Measurements from ENCODE around the gene BBOF1.

BBOF1 gene

GRCh38 chr14:74085828-74086227, 66.7 kb downstream of the BBOF1 start:
- peaks cover 15% of the 10 kb centered on the region for H3K79me1 ChIP-seq (replicated peaks; ENCODE audit: low read length, poor library complexity, severe bottlenecking)
- no CpG with 5 or more reads among the region's 1 CpG for WGBS
- no peaks in the 10 kb centered on the region for H3K9me3 ChIP-seq (ENCODE audit: control insufficient read depth, low read length)
- no peak overlapping the region for H2BK15ac ChIP-seq (ENCODE audit: low read depth, poor library complexity, severe bottlenecking)
- no peaks in the 10 kb centered on the region for H3K27me3 ChIP-seq (ENCODE audit: control insufficient read depth in 1 of 2, insufficient read depth in 1 of 2, low read length in 2 of 2)
- H2BK120ac ChIP-seq (ENCODE audit: low read depth, low read length): no peak overlapping the region
- H3K4me3 ChIP-seq (ENCODE audit: insufficient read depth in 1 of 2, low read depth in 1 of 2, low read length in 2 of 2): peak overlapping the region in 1 of 2 experiments; percentile 94
- peaks cover 0 to under 1% of the 10 kb centered on the region in 2 experiments for H3K36me3 ChIP-seq (ENCODE audit: control insufficient read depth in 1 of 2, insufficient read depth in 2 of 2, low read depth in 1 of 2, low read length in 2 of 2)
- H2AFZ ChIP-seq (ENCODE audit: low read depth, low read length): no peak overlapping the region
- no peak for DNase-seq
- no peak overlapping the region for H3K18ac ChIP-seq (ENCODE audit: low read depth in 1 of 2, low read length in 2 of 2)
- H2BK12ac ChIP-seq (ENCODE audit: low read length in 2 of 2): no peak overlapping the region
- H3K14ac ChIP-seq (ENCODE audit: low read length in 2 of 2): no peak overlapping the region
- H2AK5ac ChIP-seq (ENCODE audit: low read length, severe bottlenecking): no peak overlapping the region
- no peak overlapping the region for H4K8ac ChIP-seq (ENCODE audit: low read length)
- peaks cover 4% of the 10 kb centered on the region for H3K4me1 ChIP-seq (ENCODE audit: control insufficient read depth, insufficient read depth, low read depth, low read length)
- H3K23ac ChIP-seq (ENCODE audit: low read length in 2 of 2): no peak overlapping the region
- H3K4me2 ChIP-seq (ENCODE audit: low read length, poor library complexity, severe bottlenecking): no peak overlapping the region
- peak overlapping the region; percentile 95 for H3K9ac ChIP-seq (ENCODE audit: low read length)
- no peak overlapping the region for H3K27ac ChIP-seq (ENCODE audit: low read length, poor library complexity, severe bottlenecking)
- no peak overlapping the region for H4K91ac ChIP-seq (ENCODE audit: low read length)
- H3K4ac ChIP-seq (ENCODE audit: low read depth in 1 of 2, low read length in 2 of 2): no peak overlapping the region
- no peak overlapping the region for H2BK5ac ChIP-seq (ENCODE audit: low read depth, low read length, poor library complexity, severe bottlenecking)

DNA sequence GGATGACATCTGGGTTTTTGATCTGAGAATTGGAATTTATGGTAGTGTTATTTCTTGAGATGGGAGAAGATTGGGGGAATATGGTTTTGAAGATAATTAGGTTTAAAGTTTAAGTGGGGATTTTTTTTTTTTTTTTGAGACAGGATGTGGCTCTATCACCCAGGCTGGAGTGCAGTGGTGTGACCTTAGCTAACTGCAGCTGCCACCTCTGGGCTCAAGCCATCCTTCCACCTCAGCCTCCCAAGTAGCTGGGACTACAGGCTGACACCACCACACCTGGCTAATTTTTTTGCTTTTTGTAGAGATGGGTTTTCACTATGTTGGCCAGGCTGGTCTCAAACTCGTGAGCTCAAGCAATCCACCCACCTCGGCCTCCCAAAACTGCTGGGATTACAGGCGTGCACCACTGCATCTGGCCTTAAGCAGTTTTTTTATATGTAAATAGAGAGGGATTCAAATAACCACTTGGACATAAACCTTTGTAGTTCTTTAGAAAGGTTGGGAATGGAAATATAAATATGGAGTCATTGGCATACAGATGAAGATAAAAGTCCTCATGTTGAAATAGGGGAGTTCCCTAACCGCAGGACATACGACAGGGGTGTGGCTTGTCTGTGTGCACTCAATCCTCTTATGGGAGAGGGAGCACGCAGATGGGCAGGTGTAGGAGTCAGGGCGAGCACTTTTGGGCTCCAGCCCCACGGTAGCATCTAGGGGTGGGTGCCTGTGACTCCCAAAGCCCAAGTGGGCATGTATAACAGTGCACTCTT, 70.3 kb downstream of the BBOF1 start:
- Histone ChIP-seq H3K4ac (ENCODE audit: low read depth in 1 of 2, low read length in 2 of 2) (no peak overlapping the region), H2BK15ac (ENCODE audit: low read depth, poor library complexity, severe bottlenecking) (no peak overlapping the region), H3K79me1 (replicated peaks; ENCODE audit: low read length, poor library complexity, severe bottlenecking) (peaks cover 11% of the 10 kb centered on the region), H3K4me2 (ENCODE audit: low read length, poor library complexity, severe bottlenecking) (no peak overlapping the region), H3K9me3 (ENCODE audit: control insufficient read depth, low read length) (no peaks in the 10 kb centered on the region), H3K4me1 (ENCODE audit: control insufficient read depth, insufficient read depth, low read depth, low read length) (no peaks in the 10 kb centered on the region), H3K27ac (ENCODE audit: low read length, poor library complexity, severe bottlenecking) (no peak overlapping the region), H4K8ac (ENCODE audit: low read length) (no peak overlapping the region), H2BK12ac (ENCODE audit: low read length in 2 of 2) (no peak overlapping the region), H3K18ac (ENCODE audit: low read depth in 1 of 2, low read length in 2 of 2) (no peak overlapping the region), H3K14ac (ENCODE audit: low read length in 2 of 2) (no peak overlapping the region), H3K27me3 (ENCODE audit: control insufficient read depth in 1 of 2, insufficient read depth in 1 of 2, low read length in 2 of 2) (no peaks in the 10 kb centered on the region), H3K4me3 (ENCODE audit: insufficient read depth in 1 of 2, low read depth in 1 of 2, low read length in 2 of 2) (no peak overlapping the region), H2BK120ac (ENCODE audit: low read depth, low read length) (no peak overlapping the region), H2AFZ (ENCODE audit: low read depth, low read length) (no peak overlapping the region), H2BK5ac (ENCODE audit: low read depth, low read length, poor library complexity, severe bottlenecking) (no peak overlapping the region), H3K23ac (ENCODE audit: low read length in 2 of 2) (no peak overlapping the region), H3K9ac (ENCODE audit: low read length) (no peak overlapping the region), H2AK5ac (ENCODE audit: low read length, severe bottlenecking) (no peak overlapping the region), H4K91ac (ENCODE audit: low read length) (no peak overlapping the region), H3K36me3 (ENCODE audit: control insufficient read depth in 1 of 2, insufficient read depth in 2 of 2, low read depth in 1 of 2, low read length in 2 of 2) (peaks cover 15% of the 10 kb centered on the region in 2 experiments)
- 98% methylated on average over 8 of the region's 8 CpGs for WGBS
- DNase-seq: no peak

- Histone ChIP-seq H3K9ac (ENCODE audit: low read length) (no peak overlapping the region), H3K23ac (ENCODE audit: low read length in 2 of 2) (no peak overlapping the region), H2AK5ac (ENCODE audit: low read length, severe bottlenecking) (no peak overlapping the region), H2BK120ac (ENCODE audit: low read depth, low read length) (no peak overlapping the region), H3K9me3 (ENCODE audit: control insufficient read depth, low read length) (no peaks in the 10 kb centered on the region), H3K14ac (ENCODE audit: low read length in 2 of 2) (no peak overlapping the region), H3K36me3 (ENCODE audit: control insufficient read depth in 1 of 2, insufficient read depth in 2 of 2, low read depth in 1 of 2, low read length in 2 of 2) (peaks cover 5 to 30% of the 10 kb centered on the region in 2 experiments), H2BK15ac (ENCODE audit: low read depth, poor library complexity, severe bottlenecking) (no peak overlapping the region), H3K4me1 (ENCODE audit: control insufficient read depth, insufficient read depth, low read depth, low read length) (no peaks in the 10 kb centered on the region), H3K27ac (ENCODE audit: low read length, poor library complexity, severe bottlenecking) (no peak overlapping the region), H3K27me3 (ENCODE audit: control insufficient read depth in 1 of 2, insufficient read depth in 1 of 2, low read length in 2 of 2) (no peaks in the 10 kb centered on the region), H3K4me2 (ENCODE audit: low read length, poor library complexity, severe bottlenecking) (no peak overlapping the region), H3K4ac (ENCODE audit: low read depth in 1 of 2, low read length in 2 of 2) (no peak overlapping the region), H4K91ac (ENCODE audit: low read length) (no peak overlapping the region), H2AFZ (ENCODE audit: low read depth, low read length) (no peak overlapping the region), H4K8ac (ENCODE audit: low read length) (no peak overlapping the region), H3K18ac (ENCODE audit: low read depth in 1 of 2, low read length in 2 of 2) (no peak overlapping the region), H2BK5ac (ENCODE audit: low read depth, low read length, poor library complexity, severe bottlenecking) (no peak overlapping the region), H3K4me3 (ENCODE audit: insufficient read depth in 1 of 2, low read depth in 1 of 2, low read length in 2 of 2) (no peak overlapping the region), H3K79me1 (replicated peaks; ENCODE audit: low read length, poor library complexity, severe bottlenecking) (no peaks in the 10 kb centered on the region), H2BK12ac (ENCODE audit: low read length in 2 of 2) (no peak overlapping the region)
- DNase-seq: no peak
- no CpG with 5 or more reads among the region's 2 CpGs for WGBS
Observed at GRCh38 chr14:74105381-74105780, 86.2 kb downstream of the BBOF1 start.

GRCh38 chr14:74109369-74109768, 90.2 kb downstream of the BBOF1 start:
- Histone ChIP-seq H3K27me3 (ENCODE audit: control insufficient read depth in 1 of 2, insufficient read depth in 1 of 2, low read length in 2 of 2) (no peaks in the 10 kb centered on the region), H3K79me1 (replicated peaks; ENCODE audit: low read length, poor library complexity, severe bottlenecking) (no peaks in the 10 kb centered on the region), H3K4me1 (ENCODE audit: control insufficient read depth, insufficient read depth, low read depth, low read length) (no peaks in the 10 kb centered on the region), H2BK120ac (ENCODE audit: low read depth, low read length) (no peak overlapping the region), H2AFZ (ENCODE audit: low read depth, low read length) (no peak overlapping the region), H2AK5ac (ENCODE audit: low read length, severe bottlenecking) (no peak overlapping the region), H3K36me3 (ENCODE audit: control insufficient read depth in 1 of 2, insufficient read depth in 2 of 2, low read depth in 1 of 2, low read length in 2 of 2) (peaks cover 5 to 16% of the 10 kb centered on the region in 2 experiments), H4K91ac (ENCODE audit: low read length) (no peak overlapping the region), H3K23ac (ENCODE audit: low read length in 2 of 2) (no peak overlapping the region), H3K9me3 (ENCODE audit: control insufficient read depth, low read length) (no peaks in the 10 kb centered on the region), H3K4me2 (ENCODE audit: low read length, poor library complexity, severe bottlenecking) (no peak overlapping the region), H3K18ac (ENCODE audit: low read depth in 1 of 2, low read length in 2 of 2) (no peak overlapping the region), H2BK12ac (ENCODE audit: low read length in 2 of 2) (no peak overlapping the region), H3K4ac (ENCODE audit: low read depth in 1 of 2, low read length in 2 of 2) (no peak overlapping the region), H3K4me3 (ENCODE audit: insufficient read depth in 1 of 2, low read depth in 1 of 2, low read length in 2 of 2) (no peak overlapping the region), H2BK5ac (ENCODE audit: low read depth, low read length, poor library complexity, severe bottlenecking) (no peak overlapping the region), H4K8ac (ENCODE audit: low read length) (no peak overlapping the region), H3K27ac (ENCODE audit: low read length, poor library complexity, severe bottlenecking) (no peak overlapping the region), H3K14ac (ENCODE audit: low read length in 2 of 2) (no peak overlapping the region), H2BK15ac (ENCODE audit: low read depth, poor library complexity, severe bottlenecking) (no peak overlapping the region), H3K9ac (ENCODE audit: low read length) (no peak overlapping the region)
- WGBS: no CpG with 5 or more reads among the region's 1 CpG
- DNase-seq: no peak

Data from mesenchymal stem cell (in vitro differentiated cells and primary cell).